Epidermal melanocyte (primary cell): ENCODE data around the gene ABHD14A.

Experiments used
- DNase-seq: peaks from one replicate; pipeline ENCODE4 v3.0.0; 2011; ENCODE audit warnings: low spot score; ENCODE audit not compliant: insufficient read length

The ABHD14A gene

GRCh38 chr3:51955893-51956770 lies 18.7 kb upstream of the ABHD14A start:
- peak; percentile 66 for DNase-seq

- no peak for DNase-seq
These were observed 17.2 kb upstream of the ABHD14A start for GRCh38 chr3:51957520-51958205.

- DNase-seq: no peak
These were observed 16.0 kb upstream of the ABHD14A start for GRCh38 chr3:51958603-51959521.

GRCh38 chr3:51959651-51960050 lies 15.2 kb upstream of the ABHD14A start:
- DNase-seq: no peak

GRCh38 chr3:51960386-51960785 lies 14.5 kb upstream of the ABHD14A start:
- no peak for DNase-seq

GRCh38 chr3:51961011-51961410 lies 13.9 kb upstream of the ABHD14A start:
- DNase-seq: no peak

- DNase-seq: no peak
These were observed 13.0 kb upstream of the ABHD14A start for GRCh38 chr3:51961602-51962569.

- DNase-seq: no peak
These were observed 11.9 kb upstream of the ABHD14A start for GRCh38 chr3:51962854-51963530.

GRCh38 chr3:51963951-51964451 lies 10.9 kb upstream of the ABHD14A start:
- no peak for DNase-seq

GRCh38 chr3:51964521-51964920 lies 10.3 kb upstream of the ABHD14A start:
- no peak for DNase-seq

- DNase-seq: no peak
These were observed 8.8 kb upstream of the ABHD14A start for GRCh38 chr3:51966016-51966415.

- no peak for DNase-seq
These were observed 8.4 kb upstream of the ABHD14A start for GRCh38 chr3:51966486-51966885.

- no peak for DNase-seq
These were observed 7.9 kb upstream of the ABHD14A start for GRCh38 chr3:51966922-51967383.

GRCh38 chr3:51967384-51968169 lies 7.3 kb upstream of the ABHD14A start, which contains the start of gene PCBP4:
PCBP4 (minus strand) TSS chr3:51967454; CDS start chr3:51961240, 6,214 bp downstream.
- no peak for DNase-seq

GRCh38 chr3:51968170-51968775 lies 6.6 kb upstream of the ABHD14A start:
- no peak for DNase-seq

- DNase-seq: no peak
These were observed 5.8 kb upstream of the ABHD14A start for GRCh38 chr3:51968883-51969678.

- DNase-seq: no peak
These were observed 5.0 kb upstream of the ABHD14A start for GRCh38 chr3:51969841-51970240.
